Activated CD4-positive, alpha-beta T cell treated with anti-CD3 and anti-CD28 coated beads for 48 hours (primary cell): ENCODE results near the gene HAPSTR1.
A peak's percentile ranks its signal among the peaks of the same experiment; 100 is the strongest.
"Not testable (repeated sequence)": the region's sequence is repeated elsewhere in the genome, so short reads cannot be mapped to it uniquely, and the experiment has no call there.

Experiments
- DNase-seq: peaks from one replicate; pipeline ENCODE4 v3.0.0-alpha.2; 2020

HAPSTR1 gene, protein sequence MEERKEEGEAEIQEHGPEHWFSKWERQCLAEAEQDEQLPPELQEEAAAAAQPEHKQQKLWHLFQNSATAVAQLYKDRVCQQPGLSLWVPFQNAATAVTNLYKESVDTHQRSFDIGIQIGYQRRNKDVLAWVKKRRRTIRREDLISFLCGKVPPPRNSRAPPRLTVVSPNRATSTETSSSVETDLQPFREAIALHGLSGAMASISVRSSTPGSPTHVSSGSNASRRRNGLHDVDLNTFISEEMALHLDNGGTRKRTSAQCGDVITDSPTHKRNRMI

GRCh38 chr16:9090960-9091866 lies at the start of gene HAPSTR1:
HAPSTR1 (plus strand) TSS chr16:9091644; CDS start chr16:9092045, 401 bp downstream.
- peak; percentile 100 for DNase-seq

DNA sequence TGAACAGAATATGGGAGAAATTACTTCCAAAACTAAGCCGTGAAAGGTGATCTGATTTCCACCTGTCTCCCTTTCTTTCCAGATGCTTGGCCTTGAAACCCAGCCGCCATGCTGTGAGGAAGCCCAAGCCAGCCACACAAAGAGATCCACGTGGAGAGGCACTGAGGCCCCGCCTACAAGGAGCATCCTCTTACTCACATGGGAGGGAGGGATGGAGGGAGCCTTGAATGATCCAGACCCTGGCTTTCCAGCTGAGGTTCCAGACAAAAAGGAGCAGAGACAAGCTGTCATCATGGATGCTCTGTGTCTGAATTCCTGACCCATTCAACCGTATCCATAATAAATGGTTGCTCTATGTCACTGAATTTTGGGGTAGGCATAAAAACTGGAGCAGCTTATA lies 48.9 kb upstream of the HAPSTR1 start:
- DNase-seq = no peak

DNA sequence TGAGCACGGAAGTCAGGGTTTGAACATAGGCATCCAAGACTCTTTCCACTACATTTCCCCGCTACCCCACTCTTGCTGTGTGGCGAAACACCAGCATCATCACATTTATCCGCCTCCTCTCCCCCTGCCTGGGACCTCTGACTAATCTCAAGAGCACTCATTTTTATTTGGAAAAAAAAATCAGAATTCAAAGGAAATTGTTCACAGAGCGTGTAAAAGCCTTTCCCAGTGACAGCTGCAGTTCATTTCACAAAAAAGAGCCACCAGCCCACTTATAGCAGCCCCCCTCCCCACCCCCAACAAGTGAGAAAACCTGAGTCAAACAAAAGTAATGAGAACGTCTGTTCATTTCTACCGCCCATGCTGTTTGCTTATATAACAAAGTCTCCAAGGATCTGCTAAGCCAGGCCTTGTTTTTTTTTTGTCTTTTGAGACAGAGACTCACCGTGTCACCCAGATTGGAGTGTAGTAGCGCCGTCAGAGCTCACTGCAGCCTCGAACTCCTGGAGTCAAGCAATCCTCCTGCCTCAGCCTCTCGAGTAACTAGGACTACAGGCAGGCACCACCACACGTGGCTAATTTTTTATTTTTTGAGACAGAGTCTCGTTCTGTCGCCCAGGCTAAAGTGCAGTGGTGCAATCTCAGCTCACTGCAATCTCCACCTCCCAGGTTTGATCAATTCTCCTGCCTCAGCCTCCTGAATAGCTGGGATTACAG lies 48.3 kb upstream of the HAPSTR1 start:
- DNase-seq = no peak

DNA sequence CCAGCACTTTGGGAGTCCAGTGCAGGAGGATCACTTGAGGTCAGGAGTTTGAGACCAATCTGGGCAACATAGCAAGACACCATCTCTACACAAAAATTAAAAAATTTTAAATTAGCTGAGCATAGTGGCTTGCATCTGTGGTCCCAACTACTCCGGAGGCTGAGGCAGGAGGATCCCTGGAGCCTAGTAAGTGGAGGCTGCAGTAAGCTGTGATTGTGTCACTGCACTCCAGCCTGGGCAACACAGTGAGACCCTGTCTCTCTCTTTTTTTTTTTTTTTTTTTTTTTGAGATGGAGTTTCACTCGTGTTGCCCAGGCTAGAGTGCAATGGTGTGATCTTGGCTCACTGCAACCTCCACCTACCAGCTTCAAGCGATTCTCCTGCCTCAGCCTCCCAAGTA lies 45.9 kb upstream of the HAPSTR1 start:
- not testable (repeated sequence) for DNase-seq

GRCh38 chr16:9046667-9047055 lies 44.8 kb upstream of the HAPSTR1 start:
- DNase-seq = no peak

DNA sequence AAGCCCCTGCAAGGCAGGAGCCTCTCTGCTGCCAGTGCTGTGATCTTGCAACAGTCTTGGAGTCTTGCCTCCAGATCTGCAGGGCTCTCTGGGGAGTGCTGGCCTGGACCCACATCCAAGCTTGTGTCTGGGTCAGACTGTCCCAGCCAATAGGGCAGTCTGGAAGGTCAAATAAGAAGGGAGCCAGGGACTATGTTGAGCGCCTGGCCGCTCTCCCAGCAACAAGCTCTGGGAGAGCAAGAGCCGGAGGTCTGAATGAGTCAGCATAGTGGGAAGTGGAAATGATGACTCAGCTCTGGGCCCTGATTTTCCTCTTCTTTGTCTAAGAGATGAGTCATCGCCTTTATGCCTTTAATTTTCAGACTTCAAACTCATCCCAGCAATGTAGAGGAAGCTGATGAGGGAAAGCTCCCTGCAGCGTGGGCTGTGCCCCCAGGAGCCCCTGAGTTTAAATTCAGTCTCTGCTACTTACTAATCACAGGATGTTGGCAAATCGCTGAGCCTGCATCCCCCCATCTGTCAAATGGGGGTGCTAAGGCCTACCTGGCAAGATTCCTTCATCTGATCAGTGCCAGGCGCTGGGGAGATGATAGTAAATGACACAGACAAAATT lies 43.6 kb upstream of the HAPSTR1 start:
- peak; percentile 76 for DNase-seq

- no peak for DNase-seq
Measured at GRCh38 chr16:9048302-9048700, 43.1 kb upstream of the HAPSTR1 start.

GRCh38 chr16:9049241-9049640 lies 42.2 kb upstream of the HAPSTR1 start:
- DNase-seq = no peak

GRCh38 chr16:9050102-9050830 lies 41.2 kb upstream of the HAPSTR1 start:
- DNase-seq = peak; percentile 49

DNA sequence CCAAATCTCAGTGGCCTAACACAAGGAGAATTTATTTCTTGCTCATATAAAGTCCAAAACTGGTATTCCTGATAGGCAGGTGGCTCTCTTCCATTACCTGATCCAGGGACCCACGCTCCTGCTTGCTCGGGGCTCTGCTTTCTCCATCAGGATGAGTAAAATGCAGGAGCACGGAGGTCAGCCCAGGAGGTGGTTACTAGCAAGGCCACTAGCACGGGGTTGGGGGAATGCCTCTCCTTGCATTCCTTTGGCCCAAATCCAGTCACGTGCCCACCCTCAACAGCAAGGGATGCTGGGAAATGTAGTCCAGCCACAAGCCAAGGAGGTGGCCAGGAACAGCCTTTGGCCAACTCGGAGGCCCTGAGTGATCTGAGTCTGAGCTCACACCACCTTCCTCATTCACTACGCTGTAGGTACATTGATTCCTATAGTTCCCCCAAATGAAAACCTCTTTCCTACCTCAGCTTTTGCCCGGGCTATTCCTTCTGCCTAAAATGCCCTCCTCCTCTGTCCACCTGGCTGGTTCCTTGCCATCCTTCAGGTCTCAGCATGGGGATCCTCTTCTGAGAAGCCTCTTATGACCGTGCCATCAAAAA lies 38.3 kb upstream of the HAPSTR1 start:
- DNase-seq = peak; percentile 50

- DNase-seq = no peak
Measured at GRCh38 chr16:9054460-9054859, 37.0 kb upstream of the HAPSTR1 start.

- DNase-seq = no peak
Measured at GRCh38 chr16:9055115-9055514, 36.3 kb upstream of the HAPSTR1 start.

- no peak for DNase-seq
Measured at GRCh38 chr16:9055661-9056060, 35.8 kb upstream of the HAPSTR1 start.

- no peak for DNase-seq
Measured at GRCh38 chr16:9056061-9056460, 35.4 kb upstream of the HAPSTR1 start.

GRCh38 chr16:9058211-9058610 lies 33.2 kb upstream of the HAPSTR1 start:
- no peak for DNase-seq

DNA sequence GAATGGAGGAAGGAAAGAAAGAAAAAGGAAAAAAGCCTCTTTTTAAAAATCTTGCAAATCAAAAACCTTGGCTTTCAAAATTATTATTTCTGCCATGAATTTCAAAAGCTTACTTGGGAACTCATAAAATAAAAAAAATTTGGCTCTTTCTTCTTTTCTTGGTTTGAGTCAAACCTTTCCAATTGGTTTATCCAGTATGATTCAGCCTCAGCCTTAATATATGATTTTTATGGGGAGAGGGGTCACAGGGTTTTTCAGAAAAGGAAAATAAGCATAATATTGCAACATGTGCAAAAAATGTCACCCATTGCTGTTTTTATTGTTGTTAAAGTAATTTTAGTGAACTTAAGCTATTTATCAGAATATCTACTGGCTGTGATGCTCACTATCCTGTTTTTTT lies 31.2 kb upstream of the HAPSTR1 start:
- DNase-seq = no peak

GRCh38 chr16:9061358-9061813 lies 30.1 kb upstream of the HAPSTR1 start:
- no peak for DNase-seq

- DNase-seq = no peak
Measured at GRCh38 chr16:9062301-9062700, 29.1 kb upstream of the HAPSTR1 start.

- DNase-seq = no peak
Measured at GRCh38 chr16:9065077-9065476, 26.4 kb upstream of the HAPSTR1 start.

DNA sequence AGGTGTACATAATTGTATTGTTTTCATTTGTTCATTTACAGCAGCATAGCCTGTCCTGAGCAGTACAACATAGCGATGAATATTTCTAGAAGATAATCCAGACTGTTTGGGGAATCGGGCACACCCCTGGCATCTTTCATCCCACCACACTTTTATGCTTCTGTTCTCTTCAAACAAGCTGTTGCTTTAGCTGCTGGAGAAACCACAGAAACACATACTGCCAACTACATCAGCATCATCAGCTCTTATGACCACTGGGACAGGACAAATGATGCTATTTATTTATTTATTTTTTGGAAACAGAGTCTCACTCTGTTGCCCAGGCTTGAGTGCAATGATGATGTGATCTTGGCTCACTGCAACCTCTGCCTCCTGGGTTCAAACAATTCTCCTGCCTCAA lies 22.6 kb upstream of the HAPSTR1 start:
- DNase-seq = no peak

DNA sequence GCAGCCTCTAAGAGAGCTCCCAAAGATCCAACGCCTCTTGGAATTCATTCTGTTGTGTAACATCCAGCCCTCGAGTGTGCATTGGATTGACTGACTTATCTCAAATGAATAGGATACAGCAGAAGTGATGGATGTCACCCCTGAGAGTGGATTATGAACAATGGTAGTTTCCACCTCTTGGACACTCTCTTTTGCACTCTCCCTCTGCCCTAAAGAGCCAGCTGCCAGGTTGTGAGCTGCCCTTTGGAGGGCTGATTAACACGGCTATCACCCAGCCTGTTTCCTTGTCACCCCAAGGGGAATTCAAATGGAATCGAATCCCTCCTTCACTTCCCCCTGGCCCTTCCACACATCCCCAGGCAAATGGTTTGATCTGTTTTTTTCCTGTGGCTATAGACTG lies 21.2 kb upstream of the HAPSTR1 start:
- DNase-seq = no peak

- DNase-seq = no peak
Measured at GRCh38 chr16:9071377-9071776, 20.1 kb upstream of the HAPSTR1 start.
